ENCODE results near the gene PNPLA6.
A peak's percentile ranks its signal among the peaks of the same experiment; 100 is the strongest.

PNPLA6 gene

DNA sequence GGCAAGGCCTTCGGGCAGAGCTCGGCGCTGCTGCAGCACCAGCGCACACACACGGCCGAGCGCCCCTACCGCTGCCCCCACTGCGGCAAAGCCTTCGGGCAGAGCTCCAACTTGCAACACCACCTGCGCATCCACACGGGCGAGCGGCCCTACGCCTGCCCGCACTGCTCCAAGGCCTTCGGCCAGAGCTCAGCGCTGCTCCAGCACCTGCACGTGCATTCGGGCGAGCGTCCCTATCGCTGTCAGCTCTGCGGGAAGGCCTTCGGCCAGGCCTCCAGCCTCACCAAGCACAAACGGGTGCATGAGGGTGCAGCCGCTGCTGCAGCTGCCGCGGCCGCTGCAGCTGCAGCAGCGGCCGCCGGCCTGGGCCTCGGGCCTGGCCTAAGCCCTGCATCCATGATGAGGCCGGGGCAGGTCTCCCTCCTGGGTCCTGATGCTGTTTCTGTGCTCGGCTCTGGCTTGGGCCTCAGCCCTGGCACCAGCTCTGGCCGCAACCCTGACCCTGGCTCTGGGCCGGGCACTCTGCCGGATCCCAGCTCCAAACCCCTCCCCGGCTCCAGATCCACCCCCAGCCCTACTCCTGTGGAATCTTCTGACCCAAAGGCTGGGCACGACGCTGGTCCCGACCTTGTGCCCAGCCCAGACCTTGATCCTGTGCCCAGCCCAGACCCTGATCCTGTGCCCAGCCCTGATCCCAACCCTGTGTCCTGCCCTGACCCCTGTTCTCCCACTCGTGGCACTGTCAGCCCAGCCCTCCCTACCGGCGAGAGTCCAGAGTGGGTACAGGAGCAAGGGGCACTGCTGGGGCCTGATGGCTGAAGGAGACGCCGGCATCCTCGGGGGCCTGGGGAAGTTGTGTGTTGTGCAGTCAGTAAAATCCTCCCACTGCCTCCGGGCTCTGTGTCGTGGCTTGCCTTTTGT lies 15.1 kb upstream of the PNPLA6 start:
- CTCF ChIA-PET = no interaction called here
- POLR2A ChIA-PET (ENCODE audit: low non-redundant PET) = interaction anchor here (0.6 to 0.8 kb wide), 2 partner anchors 37 to 56 kb away, joined by 3 to 13 read pairs; no protein-coding TSS in a partner anchor
- DNase-seq (ENCODE audit: low spot score) = no peak
- TF ChIP-seq, protein P1, sequence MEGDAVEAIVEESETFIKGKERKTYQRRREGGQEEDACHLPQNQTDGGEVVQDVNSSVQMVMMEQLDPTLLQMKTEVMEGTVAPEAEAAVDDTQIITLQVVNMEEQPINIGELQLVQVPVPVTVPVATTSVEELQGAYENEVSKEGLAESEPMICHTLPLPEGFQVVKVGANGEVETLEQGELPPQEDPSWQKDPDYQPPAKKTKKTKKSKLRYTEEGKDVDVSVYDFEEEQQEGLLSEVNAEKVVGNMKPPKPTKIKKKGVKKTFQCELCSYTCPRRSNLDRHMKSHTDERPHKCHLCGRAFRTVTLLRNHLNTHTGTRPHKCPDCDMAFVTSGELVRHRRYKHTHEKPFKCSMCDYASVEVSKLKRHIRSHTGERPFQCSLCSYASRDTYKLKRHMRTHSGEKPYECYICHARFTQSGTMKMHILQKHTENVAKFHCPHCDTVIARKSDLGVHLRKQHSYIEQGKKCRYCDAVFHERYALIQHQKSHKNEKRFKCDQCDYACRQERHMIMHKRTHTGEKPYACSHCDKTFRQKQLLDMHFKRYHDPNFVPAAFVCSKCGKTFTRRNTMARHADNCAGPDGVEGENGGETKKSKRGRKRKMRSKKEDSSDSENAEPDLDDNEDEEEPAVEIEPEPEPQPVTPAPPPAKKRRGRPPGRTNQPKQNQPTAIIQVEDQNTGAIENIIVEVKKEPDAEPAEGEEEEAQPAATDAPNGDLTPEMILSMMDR (conservative IDR thresholded peaks at IDR 0.05; ENCODE audit: low read depth) = no peak
- peak overlapping the region; percentile 15; the same call in 1 of the 2 replicates for H3K27ac ChIP-seq

DNA sequence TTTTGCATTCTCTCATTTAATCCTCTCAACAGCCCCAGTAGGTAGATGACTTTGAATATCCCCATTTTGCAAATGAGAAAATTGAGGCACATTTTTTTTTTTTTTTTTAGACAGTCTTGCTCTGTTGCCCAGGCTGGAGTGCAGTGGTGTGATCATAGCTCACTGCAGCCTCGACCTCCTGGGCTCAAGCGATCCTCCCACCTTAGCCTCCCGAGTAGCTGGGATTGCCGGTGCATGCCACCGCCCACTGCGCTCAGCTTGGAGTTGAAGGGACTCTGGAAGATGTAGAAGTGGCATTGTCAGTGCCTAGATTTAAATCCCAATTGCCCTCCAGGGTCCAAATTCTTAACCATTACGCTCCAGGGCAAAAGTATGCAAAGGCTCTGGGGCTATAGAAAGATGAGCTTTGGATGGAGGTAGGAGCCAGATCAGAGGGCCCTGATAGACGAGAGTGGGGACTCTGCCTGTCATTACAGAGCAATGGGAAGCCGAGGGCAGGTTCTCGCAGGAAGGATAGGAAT lies 13.9 kb upstream of the PNPLA6 start:
- CTCF ChIA-PET = no interaction called here
- TF ChIP-seq, protein P1 (conservative IDR thresholded peaks at IDR 0.05; ENCODE audit: low read depth) = no peak
- POLR2A ChIA-PET (ENCODE audit: low non-redundant PET) = interaction anchor here (1.2 kb wide), 1 partner anchor 13 kb away, joined by 11 read pairs; no protein-coding TSS in a partner anchor
- peak overlapping the region; percentile 75 for H3K27ac ChIP-seq
- DNase-seq (ENCODE audit: low spot score) = no peak

DNA sequence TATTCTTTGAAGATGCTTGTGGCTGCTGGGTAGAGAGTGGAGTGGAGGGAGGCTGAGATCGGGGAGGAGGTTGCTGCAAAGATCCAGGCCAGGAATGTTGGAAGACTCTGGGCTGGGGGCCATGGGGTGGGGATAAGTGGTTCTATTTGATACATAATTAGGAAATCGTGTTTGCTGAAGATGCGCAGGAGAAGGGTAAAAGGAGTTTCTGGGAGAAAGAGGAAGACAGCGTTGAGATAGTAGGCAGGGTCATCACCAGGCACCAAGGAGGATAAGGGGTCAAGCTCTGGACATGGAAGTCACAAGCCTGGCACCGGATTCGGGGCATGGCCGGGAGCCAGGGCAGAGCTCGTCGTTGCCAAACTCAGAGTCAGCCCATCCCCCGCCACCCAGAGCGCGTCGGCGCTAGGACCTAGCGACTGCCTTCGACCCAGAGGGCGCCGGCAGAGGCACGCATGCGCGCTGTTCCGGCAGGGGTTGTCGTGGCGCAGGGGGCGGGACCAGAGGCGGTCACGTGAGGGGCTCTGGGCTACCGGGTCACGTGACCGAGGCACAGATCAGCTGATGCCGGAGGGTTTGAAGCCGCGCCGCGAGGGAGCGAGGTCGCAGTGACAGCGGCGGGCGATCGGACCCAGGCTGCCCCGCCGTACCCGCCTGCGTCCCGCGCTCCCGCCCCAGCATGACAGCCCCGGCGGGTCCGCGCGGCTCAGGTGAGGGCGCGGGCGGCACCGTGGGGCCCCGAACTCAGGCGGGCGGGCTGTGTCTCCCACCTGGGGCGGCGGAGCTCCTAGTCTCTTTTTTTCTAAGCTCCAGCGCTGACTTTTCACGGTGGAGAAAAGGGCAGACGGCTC lies 13.2 kb upstream of the PNPLA6 start, which contains the start of gene MCOLN1:
Gene MCOLN1, plus strand, starts transcription at position 553 of the 851 bp plus-strand sequence. Its CDS starts 127 bp downstream, at position 680.
- CTCF ChIA-PET = no interaction called here
- TF ChIP-seq, protein P1 (conservative IDR thresholded peaks at IDR 0.05; ENCODE audit: low read depth) = no peak
- peak; percentile 100 for DNase-seq (ENCODE audit: low spot score)
- peak within 1 kb of the TSS; percentile 75 for H3K27ac ChIP-seq
- POLR2A ChIA-PET (ENCODE audit: low non-redundant PET) = interaction anchor here (0.6 to 1.2 kb wide), 2 partner anchors 12 to 98 kb away, joined by 3 to 11 read pairs; no protein-coding TSS in a partner anchor

DNA sequence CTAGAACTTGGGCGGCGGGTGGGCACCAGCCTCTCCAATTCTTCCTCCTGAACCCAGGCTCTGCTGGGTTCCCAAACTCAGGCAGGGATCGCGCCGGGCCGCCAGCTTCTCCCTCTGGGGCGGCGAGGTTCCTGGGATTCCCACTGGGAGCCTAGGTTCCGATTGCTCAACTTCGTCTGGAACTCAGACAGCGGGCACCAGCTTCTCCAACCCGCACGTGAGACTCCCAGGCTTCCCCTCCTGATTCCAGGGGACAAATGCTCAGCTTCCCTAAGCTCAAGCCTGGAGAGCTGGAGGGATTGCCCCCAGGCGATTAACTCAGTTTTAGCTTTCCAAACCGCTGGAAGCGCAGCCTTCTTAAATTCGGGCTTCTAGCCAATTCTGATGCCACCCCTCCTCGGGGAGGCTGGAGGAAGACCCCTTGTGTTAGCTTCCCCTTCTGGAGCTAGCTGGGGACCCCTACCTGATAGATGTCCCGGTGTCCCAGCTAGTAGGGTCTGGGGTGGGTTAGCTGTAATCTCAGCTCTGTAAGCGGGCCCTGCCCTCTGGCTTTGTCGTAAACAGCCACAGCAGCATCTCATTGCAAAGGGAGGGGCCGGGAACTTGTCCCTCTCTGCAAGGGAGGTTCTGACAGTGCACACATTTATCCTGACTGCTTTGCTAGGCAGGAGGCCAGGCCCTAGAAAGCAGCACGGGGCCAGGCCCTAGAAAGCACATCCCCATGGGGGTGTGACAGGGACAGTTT lies 12.4 kb upstream of the PNPLA6 start:
- peak overlapping the region; percentile 75 for H3K27ac ChIP-seq
- TF ChIP-seq, protein P1 (conservative IDR thresholded peaks at IDR 0.05; ENCODE audit: low read depth) = no peak
- DNase-seq (ENCODE audit: low spot score) = peak; percentile 37
- ChIA-PET POLR2A (ENCODE audit: low non-redundant PET) (interaction anchor here (0.5 to 0.7 kb wide), 3 partner anchors 17 to 494 kb away, joined by 3 to 7 read pairs (median 3); no protein-coding TSS in a partner anchor), CTCF (interaction anchor here (0.6 to 1.2 kb wide), 4 partner anchors 25 to 1555 kb away, joined by 3 to 6 read pairs (median 4); no protein-coding TSS in a partner anchor)

DNA sequence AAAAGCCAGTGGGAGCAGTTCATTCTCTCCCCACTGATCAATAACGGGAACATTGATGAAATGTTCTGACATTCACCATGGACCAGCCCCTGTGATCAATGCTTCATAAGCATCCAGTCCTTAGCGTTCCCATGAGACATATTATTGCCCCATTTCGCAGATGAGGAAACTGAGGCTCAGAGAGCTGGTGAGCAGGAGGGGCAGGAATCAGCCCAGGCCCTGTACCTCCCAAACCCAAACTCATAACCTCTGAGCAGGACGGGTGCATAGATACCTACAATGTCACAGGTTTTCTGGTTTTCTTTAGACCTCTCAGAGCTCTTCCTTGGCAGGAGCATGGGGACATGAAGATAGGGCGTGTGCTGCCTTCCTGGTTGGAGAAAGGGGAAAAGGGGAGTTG lies 11.0 kb upstream of the PNPLA6 start:
- ChIA-PET CTCF (no interaction called here), POLR2A (ENCODE audit: low non-redundant PET) (no interaction called here)
- no peak overlapping the region for H3K27ac ChIP-seq
- TF ChIP-seq, protein P1 (conservative IDR thresholded peaks at IDR 0.05; ENCODE audit: low read depth) = no peak
- DNase-seq (ENCODE audit: low spot score) = no peak
